Measurements from ENCODE around the gene B9D1.

DNA sequence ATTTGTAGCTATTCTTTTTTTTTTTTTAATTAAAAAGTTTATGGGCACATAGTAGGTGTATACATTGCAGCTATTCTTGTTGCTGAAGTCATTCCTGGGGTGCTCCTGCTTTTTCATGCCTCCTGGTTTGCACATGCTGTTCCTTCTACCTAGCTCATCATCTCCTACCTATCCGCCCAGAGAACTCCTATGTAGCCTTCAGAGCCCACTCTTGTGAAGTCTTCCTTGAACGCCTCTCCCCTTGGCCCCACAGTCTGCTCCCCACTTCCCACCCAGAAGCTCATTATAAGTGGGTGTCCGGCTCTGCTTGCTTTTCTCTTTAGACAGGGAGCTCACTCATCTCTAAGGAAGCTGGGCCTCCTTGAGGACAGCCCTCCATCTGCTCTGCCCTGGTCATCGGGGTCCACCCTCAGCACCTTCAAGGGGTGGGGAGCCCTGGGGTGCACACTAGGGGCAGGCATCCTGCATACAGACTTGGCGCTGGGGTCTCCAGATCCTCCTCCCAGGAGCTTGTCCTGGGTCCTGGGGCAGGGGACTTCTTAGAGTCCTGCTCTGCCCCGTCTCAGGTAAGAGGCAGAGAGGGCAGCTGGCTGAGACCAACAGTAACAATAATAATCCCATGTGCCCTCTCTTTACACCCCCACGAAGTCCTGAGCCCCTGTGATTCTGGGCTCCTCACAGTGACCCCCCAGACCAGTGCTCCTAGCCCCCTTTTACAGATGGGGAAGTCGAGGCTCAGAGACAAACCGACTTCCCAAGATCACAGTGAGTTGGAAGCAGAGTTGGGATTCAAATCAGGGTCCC is 3.5 kb upstream of the B9D1 start:
- TF ChIP-seq, protein P1, sequence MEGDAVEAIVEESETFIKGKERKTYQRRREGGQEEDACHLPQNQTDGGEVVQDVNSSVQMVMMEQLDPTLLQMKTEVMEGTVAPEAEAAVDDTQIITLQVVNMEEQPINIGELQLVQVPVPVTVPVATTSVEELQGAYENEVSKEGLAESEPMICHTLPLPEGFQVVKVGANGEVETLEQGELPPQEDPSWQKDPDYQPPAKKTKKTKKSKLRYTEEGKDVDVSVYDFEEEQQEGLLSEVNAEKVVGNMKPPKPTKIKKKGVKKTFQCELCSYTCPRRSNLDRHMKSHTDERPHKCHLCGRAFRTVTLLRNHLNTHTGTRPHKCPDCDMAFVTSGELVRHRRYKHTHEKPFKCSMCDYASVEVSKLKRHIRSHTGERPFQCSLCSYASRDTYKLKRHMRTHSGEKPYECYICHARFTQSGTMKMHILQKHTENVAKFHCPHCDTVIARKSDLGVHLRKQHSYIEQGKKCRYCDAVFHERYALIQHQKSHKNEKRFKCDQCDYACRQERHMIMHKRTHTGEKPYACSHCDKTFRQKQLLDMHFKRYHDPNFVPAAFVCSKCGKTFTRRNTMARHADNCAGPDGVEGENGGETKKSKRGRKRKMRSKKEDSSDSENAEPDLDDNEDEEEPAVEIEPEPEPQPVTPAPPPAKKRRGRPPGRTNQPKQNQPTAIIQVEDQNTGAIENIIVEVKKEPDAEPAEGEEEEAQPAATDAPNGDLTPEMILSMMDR (conservative IDR thresholded peaks at IDR 0.05; ENCODE audit: low read depth, low read length), result no peak
- no peak for TF ChIP-seq EZH2 (IDR thresholded peaks at IDR 0.05; ENCODE audit: low read length, unreplicated experiment)

Data from PC-3 (cell line).